ENCODE results near the gene TSHR. TPM values are rescaled to one million over a fixed set of nuclear protein-coding genes. Genes with fewer than 3 reads are reported as not detected.

TSHR gene
- total and polyA plus RNA-seq, 7 donors: 0.47 to 0.60 TPM; not detected in 5

DNA sequence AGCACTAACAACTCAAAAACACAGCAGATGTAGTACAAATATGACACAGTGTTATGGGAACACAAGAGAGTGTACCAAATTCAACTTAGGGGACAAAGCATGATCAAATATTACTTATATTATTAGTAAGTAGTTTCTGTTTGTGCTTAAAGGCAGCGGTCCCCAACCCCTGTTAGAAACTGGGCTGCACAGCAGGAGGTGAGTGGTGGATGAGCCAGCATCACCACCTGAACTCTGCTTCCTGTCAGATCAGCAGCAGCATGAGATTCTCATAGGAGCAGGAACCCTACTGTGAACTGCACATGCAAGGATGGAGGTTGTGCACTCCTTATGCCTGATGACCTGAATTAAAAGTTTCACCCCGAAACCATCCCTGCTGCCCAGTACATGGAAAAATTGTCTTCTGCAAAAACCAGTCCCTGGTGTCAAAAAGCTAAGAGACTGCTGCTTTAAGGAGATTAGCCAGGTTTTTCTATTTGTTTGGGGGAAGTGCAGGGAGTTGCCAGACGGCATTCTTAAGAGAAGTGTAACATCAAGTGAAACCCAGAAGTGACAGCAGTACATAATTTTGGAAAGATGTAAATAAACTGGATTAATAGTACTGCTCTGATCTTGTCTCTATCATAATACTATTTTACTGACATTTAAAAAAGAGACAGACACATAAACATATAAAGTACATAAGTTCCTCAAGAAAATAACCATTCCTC, 238.7 kb downstream of the TSHR start:
- WGBS, 2 donors: 77 to 86% methylated on average over 3 of the region's 3 CpGs
- H3K36me3 ChIP-seq: peaks cover 0 to 75% (median 12%) of the 10 kb centered on the region in 4 donors
- H3K9me3 ChIP-seq: no peaks in the 10 kb centered on the region
- no peaks in the 10 kb centered on the region for H3K27me3 ChIP-seq
- intact Hi-C loops (cut with DNase I): no loop called here
- TF ChIP-seq POLR2AphosphoS5 (IDR thresholded peaks at IDR 0.05) (no peak), EP300 (IDR thresholded peaks at IDR 0.05) (no peak), CTCF (IDR thresholded peaks at IDR 0.05) (no peak), POLR2A (IDR thresholded peaks at IDR 0.05) (no peak)
- no peaks in the 10 kb centered on the region for H3K4me1 ChIP-seq
- H3K4me3 ChIP-seq: no peak overlapping the region
- H3K27ac ChIP-seq: no peak overlapping the region
- DNase-seq: no peak

Other genes starting within 250 kb of the TSHR start
- gene CEP128, start 13.9 kb upstream of the TSHR start, total RNA-seq: 10 to 100 TPM in 2 of 4 donors, 1 to 10 TPM in 2; 8.3 to 16.6 (median 10.5) TPM
- 1 to 10 TPM in 2 of 3 donors, under 1 TPM in 1; 0.60 to 2.7 (median 1.4) TPM for gene CEP128, start 13.9 kb upstream of the TSHR start, polyA plus RNA-seq

All from sigmoid colon (tissue), 7 donors.